GM21367 (cell line): ENCODE results near the gene ACTL8.

ENCODE experiments used
- ATAC-seq: cut with Tn5 transposase; IDR thresholded peaks from one replicate; pipeline ENCODE4 v1.9.1; 2021; ENCODE audit not compliant: unreplicated experiment

The ACTL8 gene

GRCh38 chr1:17755120-17755519 lies at the start of gene ACTL8:
ACTL8 (plus strand) TSS chr1:17755333; CDS start chr1:17823009, 67,676 bp downstream.
- ATAC-seq: no peak

- ATAC-seq: no peak
Observed at GRCh38 chr1:17706445-17706844, 48.7 kb upstream of the ACTL8 start.

GRCh38 chr1:17709981-17710380 lies 45.2 kb upstream of the ACTL8 start:
- ATAC-seq: no peak

- no peak for ATAC-seq
Observed at GRCh38 chr1:17710889-17711576, 44.1 kb upstream of the ACTL8 start.

GRCh38 chr1:17711577-17711910 lies 43.6 kb upstream of the ACTL8 start:
- no peak for ATAC-seq

GRCh38 chr1:17711941-17712340 lies 43.2 kb upstream of the ACTL8 start:
- no peak for ATAC-seq

GRCh38 chr1:17713993-17714392 lies 41.1 kb upstream of the ACTL8 start:
- no peak for ATAC-seq

- no peak for ATAC-seq
Observed at GRCh38 chr1:17717594-17718535, 37.3 kb upstream of the ACTL8 start.

GRCh38 chr1:17719874-17720273 lies 35.3 kb upstream of the ACTL8 start:
- no peak for ATAC-seq

GRCh38 chr1:17721444-17721843 lies 33.7 kb upstream of the ACTL8 start:
- no peak for ATAC-seq

- no peak for ATAC-seq
Observed at GRCh38 chr1:17723684-17724083, 31.4 kb upstream of the ACTL8 start.

GRCh38 chr1:17724150-17724549 lies 31.0 kb upstream of the ACTL8 start:
- ATAC-seq: no peak

- ATAC-seq: no peak
Observed at GRCh38 chr1:17725084-17725719, 29.9 kb upstream of the ACTL8 start.

GRCh38 chr1:17725811-17726582 lies 29.1 kb upstream of the ACTL8 start:
- no peak for ATAC-seq

GRCh38 chr1:17728123-17728712 lies 26.9 kb upstream of the ACTL8 start:
- ATAC-seq: no peak

GRCh38 chr1:17729248-17729647 lies 25.9 kb upstream of the ACTL8 start:
- no peak for ATAC-seq

- ATAC-seq: no peak
Observed at GRCh38 chr1:17729909-17730308, 25.2 kb upstream of the ACTL8 start.

GRCh38 chr1:17731460-17731859 lies 23.7 kb upstream of the ACTL8 start:
- no peak for ATAC-seq

GRCh38 chr1:17732475-17732874 lies 22.7 kb upstream of the ACTL8 start:
- ATAC-seq: no peak

- no peak for ATAC-seq
Observed at GRCh38 chr1:17733661-17734060, 21.5 kb upstream of the ACTL8 start.

- no peak for ATAC-seq
Observed at GRCh38 chr1:17734609-17735008, 20.5 kb upstream of the ACTL8 start.
